Liver (tissue), 9 donors: Measurements from ENCODE around the gene ACER2. TPM values are rescaled to one million over a fixed set of nuclear protein-coding genes. Genes with fewer than 3 reads are reported as not detected.
"Not testable (repeated sequence)": the region's sequence is repeated elsewhere in the genome, so short reads cannot be mapped to it uniquely, and the experiment has no call there.

ENCODE experiments used
- DNase-seq: peaks from one replicate; pipeline ENCODE4 v3.0.0-alpha.2; 2017; ENCODE audit warnings: low spot score
- H3K27ac ChIP-seq, 2 donors: one replicate each; pipeline ENCODE4 v1.7.0; 2013; ENCODE audit warnings: inconsistent platforms in 2 of 2, low read length in 2 of 2, control low read depth in 1 of 2, low read depth in 1 of 2, mild to moderate bottlenecking in 1 of 2
- H3K27me3 ChIP-seq, 4 donors: one replicate each; pipeline versions ENCODE4 v1.6.1 to v1.7.0; 2013; ENCODE audit warnings: low read length in 3 of 4, inconsistent platforms in 1 of 4, mild to moderate bottlenecking in 1 of 4, moderate library complexity in 1 of 4; ENCODE audit not compliant: control insufficient read depth in 4 of 4, insufficient read depth in 4 of 4
- H3K36me3 ChIP-seq, 4 donors: one replicate each; pipeline versions ENCODE4 v1.6.1 to v1.7.0; 2013; ENCODE audit warnings: low read length in 3 of 4, mild to moderate bottlenecking in 3 of 4, low read depth in 1 of 4, moderate library complexity in 1 of 4; ENCODE audit not compliant: control insufficient read depth in 4 of 4, insufficient read depth in 3 of 4
- H3K4me1 ChIP-seq, 4 donors: one replicate each; pipeline versions ENCODE4 v1.6.1 to v1.7.0; 2013; ENCODE audit warnings: low read length in 3 of 4, mild to moderate bottlenecking in 3 of 4, moderate library complexity in 1 of 4; ENCODE audit not compliant: control insufficient read depth in 4 of 4, insufficient read depth in 4 of 4
- H3K4me3 ChIP-seq, 3 donors: one replicate each; pipeline versions ENCODE4 v1.6.1 to v1.7.0; 2013; ENCODE audit warnings: low read length in 3 of 3, control low read depth in 1 of 3, low read depth in 1 of 3, mild to moderate bottlenecking in 1 of 3
- H3K9ac ChIP-seq, 2 donors: one replicate each; pipeline ENCODE4 v1.7.0; 2013; ENCODE audit warnings: low read length in 2 of 2, mild to moderate bottlenecking in 2 of 2, moderate library complexity in 2 of 2, control low read depth in 1 of 2, low read depth in 1 of 2
- H3K9me3 ChIP-seq, 4 donors: one replicate each; pipeline versions ENCODE4 v1.6.1 to v1.7.0; 2013; ENCODE audit warnings: low read length in 3 of 4; ENCODE audit not compliant: control insufficient read depth in 4 of 4
- EGR1 ChIP-seq, 2 donors: IDR thresholded peaks; 2 replicates each; pipeline ENCODE4 v1.6.1; 2016 to 2018; ENCODE audit warnings: antibody characterized with exemption in 2 of 2, low read depth in 2 of 2
- FOXA1 ChIP-seq: IDR thresholded peaks from 2 replicates; pipeline ENCODE4 v1.6.1; 2016; ENCODE audit warnings: antibody characterized with exemption
- FOXA2 ChIP-seq: IDR thresholded peaks from 2 replicates; pipeline ENCODE4 v1.6.1; 2016; ENCODE audit warnings: antibody characterized with exemption
- GABPA ChIP-seq, 2 donors: IDR thresholded peaks in 1 of 2; conservative IDR thresholded peaks in 1 of 2; 2 replicates each; pipeline ENCODE4 v1.6.1; 2016; ENCODE audit warnings: antibody characterized with exemption in 2 of 2, mild to moderate bottlenecking in 1 of 2, moderate library complexity in 1 of 2
- HNF4A ChIP-seq, 2 donors: conservative IDR thresholded peaks; 2 replicates each; pipeline ENCODE4 v1.6.1; 2016; ENCODE audit warnings: antibody characterized with exemption in 2 of 2, mild to moderate bottlenecking in 2 of 2
- HNF4G ChIP-seq: IDR thresholded peaks from 2 replicates; pipeline ENCODE4 v1.6.1; 2016; ENCODE audit warnings: antibody characterized with exemption
- JUND ChIP-seq, 2 donors: IDR thresholded peaks; 2 replicates each; pipeline ENCODE4 v1.6.1; 2016; ENCODE audit warnings: antibody characterized with exemption in 2 of 2
- NR2F2 ChIP-seq: IDR thresholded peaks from 2 replicates; pipeline ENCODE4 v1.6.1; 2016; ENCODE audit warnings: antibody characterized with exemption
- RAD21 ChIP-seq, 2 donors: IDR thresholded peaks; 2 replicates each; pipeline ENCODE4 v1.6.1; 2016; ENCODE audit warnings: antibody characterized with exemption in 2 of 2, mild to moderate bottlenecking in 2 of 2
- RXRA ChIP-seq, 2 donors: IDR thresholded peaks; 2 replicates each; pipeline ENCODE4 v1.6.1; 2017 to 2018; ENCODE audit warnings: antibody characterized with exemption in 2 of 2, mild to moderate bottlenecking in 1 of 2
- SP1 ChIP-seq: IDR thresholded peaks from 2 replicates; pipeline ENCODE4 v1.6.1; 2018; ENCODE audit warnings: antibody characterized with exemption, mild to moderate bottlenecking
- TAF1 ChIP-seq: conservative IDR thresholded peaks from 2 replicates; pipeline ENCODE4 v1.6.1; 2016; ENCODE audit warnings: antibody characterized with exemption, mild to moderate bottlenecking
- YY1 ChIP-seq: IDR thresholded peaks from 2 replicates; pipeline ENCODE4 v1.6.1; 2016; ENCODE audit warnings: antibody characterized with exemption, mild to moderate bottlenecking
- WGBS: extraction: QIAGEN DNeasy Blood & Tissue Kit; methylation state at CpG from one replicate; pipeline ENCODE4 v1.1.7; 2013; 5-methylcytosine and 5-hydroxymethylcytosine counted together
- polyA plus RNA-seq, 2 donors: library from polyadenylated mRNA; stranded (reverse) in 1 of 2; unstranded in 1 of 2; fragments of 200-250 nt in 1 of 2; fragments of >200 nt in 1 of 2; fragmentation: Nextera tagmentation in 1 of 2; extraction: Ambion mirVana in 1 of 2; gene quantifications; one replicate each; pipeline versions ENCODE4 v1.2.1 to v1.2.3, GENCODE V29; 2013 to 2015
- total RNA-seq, 2 donors: library from RNA; depleted of rRNA; stranded (reverse); fragments of >200 nt; gene quantifications; one replicate each; pipeline ENCODE4 v1.2.3, GENCODE V29; 2014
- TF ChIP-seq, protein P1 (sequence below): fragments of 150-350 bp; IDR thresholded peaks from 2 replicates; pipeline ENCODE4 v1.5.1; 2017; ENCODE audit warnings: improper control_type of control experiment, low read depth, low read length; ENCODE audit not compliant: missing input control
- TF ChIP-seq, protein P2 (sequence below): IDR thresholded peaks from 2 replicates; pipeline ENCODE4 v1.6.1; 2016; ENCODE audit warnings: antibody characterized with exemption
- TF ChIP-seq, protein P3 (sequence below): IDR thresholded peaks from 2 replicates; pipeline ENCODE4 v1.6.1; 2016; ENCODE audit warnings: antibody characterized with exemption
- TF ChIP-seq, protein P4 (sequence below): IDR thresholded peaks from 2 replicates; pipeline ENCODE4 v1.6.1; 2016; ENCODE audit warnings: antibody characterized with exemption
- TF ChIP-seq, protein P5 (sequence below): IDR thresholded peaks from 2 replicates; pipeline ENCODE4 v1.6.1; 2016; ENCODE audit warnings: antibody characterized with exemption, mild to moderate bottlenecking
- donor health status: healthy.
- donor health status: healthy.
- donor health status: healthy.
- donor health status: healthy.
- donor health status: healthy.

Gene ACER2
- total and polyA plus RNA-seq, 4 donors, result 0.47 to 4.0 (median 1.9) TPM

DNA sequence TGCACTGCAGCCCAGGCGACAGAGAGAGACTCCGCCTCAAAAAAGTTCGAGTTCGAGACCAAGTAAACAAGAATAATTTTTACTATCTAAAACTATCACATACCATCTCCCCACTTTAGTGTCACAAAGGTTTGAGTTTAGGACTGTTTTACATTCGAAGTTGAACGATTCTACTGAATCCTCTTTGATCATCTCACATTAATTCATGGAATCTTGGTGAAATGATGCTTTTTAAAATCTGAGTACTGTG lies 28.1 kb upstream of the ACER2 start:
- H3K4me3 ChIP-seq, result peak overlapping the region; percentile 73 to 97 (median 88)
- no peak for DNase-seq
- H3K27ac ChIP-seq, result peak overlapping the region; percentile 76 to 79
- WGBS, result 35% methylated on average over 6 of the region's 6 CpGs
- no peaks in the 10 kb centered on the region for H3K27me3 ChIP-seq
- H3K9me3 ChIP-seq, result no peaks in the 10 kb centered on the region
- H3K36me3 ChIP-seq, result peaks cover 6 to 28% (median 24%) of the 10 kb centered on the region in 4 donors
- H3K9ac ChIP-seq, result peak overlapping the region; percentile 10 to 84
- peaks cover 5 to 26% (median 12%) of the 10 kb centered on the region in 4 donors for H3K4me1 ChIP-seq
- TF ChIP-seq EGR1 (IDR thresholded peaks at IDR 0.05; ENCODE audit: low read depth in 2 of 2) (no peak), HNF4G (no peak), JUND (IDR thresholded peaks at IDR 0.05) (no peak), GABPA (IDR thresholded peaks at IDR 0.05 in 1 of 2, conservative IDR thresholded peaks at IDR 0.05 in 1 of 2) (no peak), RAD21 (IDR thresholded peaks at IDR 0.05) (no peak), NR2F2 (no peak), SP1 (no peak), HNF4A (conservative IDR thresholded peaks at IDR 0.05) (no peak), FOXA1 (no peak), FOXA2 (no peak), YY1 (no peak), TAF1 (no peak), RXRA (IDR thresholded peaks at IDR 0.05) (no peak)
- TF ChIP-seq, protein P1, sequence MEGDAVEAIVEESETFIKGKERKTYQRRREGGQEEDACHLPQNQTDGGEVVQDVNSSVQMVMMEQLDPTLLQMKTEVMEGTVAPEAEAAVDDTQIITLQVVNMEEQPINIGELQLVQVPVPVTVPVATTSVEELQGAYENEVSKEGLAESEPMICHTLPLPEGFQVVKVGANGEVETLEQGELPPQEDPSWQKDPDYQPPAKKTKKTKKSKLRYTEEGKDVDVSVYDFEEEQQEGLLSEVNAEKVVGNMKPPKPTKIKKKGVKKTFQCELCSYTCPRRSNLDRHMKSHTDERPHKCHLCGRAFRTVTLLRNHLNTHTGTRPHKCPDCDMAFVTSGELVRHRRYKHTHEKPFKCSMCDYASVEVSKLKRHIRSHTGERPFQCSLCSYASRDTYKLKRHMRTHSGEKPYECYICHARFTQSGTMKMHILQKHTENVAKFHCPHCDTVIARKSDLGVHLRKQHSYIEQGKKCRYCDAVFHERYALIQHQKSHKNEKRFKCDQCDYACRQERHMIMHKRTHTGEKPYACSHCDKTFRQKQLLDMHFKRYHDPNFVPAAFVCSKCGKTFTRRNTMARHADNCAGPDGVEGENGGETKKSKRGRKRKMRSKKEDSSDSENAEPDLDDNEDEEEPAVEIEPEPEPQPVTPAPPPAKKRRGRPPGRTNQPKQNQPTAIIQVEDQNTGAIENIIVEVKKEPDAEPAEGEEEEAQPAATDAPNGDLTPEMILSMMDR, result no peak
- TF ChIP-seq, protein P2, sequence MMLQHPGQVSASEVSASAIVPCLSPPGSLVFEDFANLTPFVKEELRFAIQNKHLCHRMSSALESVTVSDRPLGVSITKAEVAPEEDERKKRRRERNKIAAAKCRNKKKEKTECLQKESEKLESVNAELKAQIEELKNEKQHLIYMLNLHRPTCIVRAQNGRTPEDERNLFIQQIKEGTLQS, result no peak
- TF ChIP-seq, protein P3, sequence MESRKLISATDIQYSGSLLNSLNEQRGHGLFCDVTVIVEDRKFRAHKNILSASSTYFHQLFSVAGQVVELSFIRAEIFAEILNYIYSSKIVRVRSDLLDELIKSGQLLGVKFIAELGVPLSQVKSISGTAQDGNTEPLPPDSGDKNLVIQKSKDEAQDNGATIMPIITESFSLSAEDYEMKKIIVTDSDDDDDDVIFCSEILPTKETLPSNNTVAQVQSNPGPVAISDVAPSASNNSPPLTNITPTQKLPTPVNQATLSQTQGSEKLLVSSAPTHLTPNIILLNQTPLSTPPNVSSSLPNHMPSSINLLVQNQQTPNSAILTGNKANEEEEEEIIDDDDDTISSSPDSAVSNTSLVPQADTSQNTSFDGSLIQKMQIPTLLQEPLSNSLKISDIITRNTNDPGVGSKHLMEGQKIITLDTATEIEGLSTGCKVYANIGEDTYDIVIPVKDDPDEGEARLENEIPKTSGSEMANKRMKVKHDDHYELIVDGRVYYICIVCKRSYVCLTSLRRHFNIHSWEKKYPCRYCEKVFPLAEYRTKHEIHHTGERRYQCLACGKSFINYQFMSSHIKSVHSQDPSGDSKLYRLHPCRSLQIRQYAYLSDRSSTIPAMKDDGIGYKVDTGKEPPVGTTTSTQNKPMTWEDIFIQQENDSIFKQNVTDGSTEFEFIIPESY, result no peak
- TF ChIP-seq, protein P4, sequence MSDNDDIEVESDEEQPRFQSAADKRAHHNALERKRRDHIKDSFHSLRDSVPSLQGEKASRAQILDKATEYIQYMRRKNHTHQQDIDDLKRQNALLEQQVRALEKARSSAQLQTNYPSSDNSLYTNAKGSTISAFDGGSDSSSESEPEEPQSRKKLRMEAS, result no peak
- TF ChIP-seq, protein P5, sequence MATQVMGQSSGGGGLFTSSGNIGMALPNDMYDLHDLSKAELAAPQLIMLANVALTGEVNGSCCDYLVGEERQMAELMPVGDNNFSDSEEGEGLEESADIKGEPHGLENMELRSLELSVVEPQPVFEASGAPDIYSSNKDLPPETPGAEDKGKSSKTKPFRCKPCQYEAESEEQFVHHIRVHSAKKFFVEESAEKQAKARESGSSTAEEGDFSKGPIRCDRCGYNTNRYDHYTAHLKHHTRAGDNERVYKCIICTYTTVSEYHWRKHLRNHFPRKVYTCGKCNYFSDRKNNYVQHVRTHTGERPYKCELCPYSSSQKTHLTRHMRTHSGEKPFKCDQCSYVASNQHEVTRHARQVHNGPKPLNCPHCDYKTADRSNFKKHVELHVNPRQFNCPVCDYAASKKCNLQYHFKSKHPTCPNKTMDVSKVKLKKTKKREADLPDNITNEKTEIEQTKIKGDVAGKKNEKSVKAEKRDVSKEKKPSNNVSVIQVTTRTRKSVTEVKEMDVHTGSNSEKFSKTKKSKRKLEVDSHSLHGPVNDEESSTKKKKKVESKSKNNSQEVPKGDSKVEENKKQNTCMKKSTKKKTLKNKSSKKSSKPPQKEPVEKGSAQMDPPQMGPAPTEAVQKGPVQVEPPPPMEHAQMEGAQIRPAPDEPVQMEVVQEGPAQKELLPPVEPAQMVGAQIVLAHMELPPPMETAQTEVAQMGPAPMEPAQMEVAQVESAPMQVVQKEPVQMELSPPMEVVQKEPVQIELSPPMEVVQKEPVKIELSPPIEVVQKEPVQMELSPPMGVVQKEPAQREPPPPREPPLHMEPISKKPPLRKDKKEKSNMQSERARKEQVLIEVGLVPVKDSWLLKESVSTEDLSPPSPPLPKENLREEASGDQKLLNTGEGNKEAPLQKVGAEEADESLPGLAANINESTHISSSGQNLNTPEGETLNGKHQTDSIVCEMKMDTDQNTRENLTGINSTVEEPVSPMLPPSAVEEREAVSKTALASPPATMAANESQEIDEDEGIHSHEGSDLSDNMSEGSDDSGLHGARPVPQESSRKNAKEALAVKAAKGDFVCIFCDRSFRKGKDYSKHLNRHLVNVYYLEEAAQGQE, result no peak

DNA sequence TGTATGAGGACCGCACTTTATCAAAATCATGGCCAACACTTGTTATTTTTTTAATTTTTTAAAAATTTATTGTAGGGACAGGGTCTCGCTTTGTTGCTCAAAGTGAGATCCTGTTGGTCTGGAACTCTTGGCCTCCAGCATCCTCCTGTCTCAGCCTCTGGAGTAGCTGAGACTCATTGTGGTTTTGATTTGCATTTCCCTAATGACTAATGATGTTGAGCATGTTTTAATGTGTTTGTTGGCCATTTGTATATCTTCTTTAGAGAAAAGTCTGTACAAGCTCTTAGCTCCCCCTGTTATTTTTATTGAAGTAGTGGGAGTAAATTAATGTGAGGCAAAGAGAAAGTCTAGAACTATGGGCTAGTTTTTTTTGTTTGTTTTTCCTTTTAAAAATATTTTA lies 27.2 kb upstream of the ACER2 start:
- H3K4me1 ChIP-seq, result peaks cover 5 to 26% (median 12%) of the 10 kb centered on the region in 4 donors
- TF ChIP-seq, protein P2, result no peak
- TF ChIP-seq HNF4G (no peak), TAF1 (no peak), NR2F2 (no peak), HNF4A (conservative IDR thresholded peaks at IDR 0.05) (no peak)
- DNase-seq, result no peak
- H3K9me3 ChIP-seq, result no peaks in the 10 kb centered on the region
- no peak overlapping the region for H3K4me3 ChIP-seq
- WGBS, result 98% methylated on average over 2 of the region's 2 CpGs
- H3K27me3 ChIP-seq, result no peaks in the 10 kb centered on the region
- H3K9ac ChIP-seq, result no peak overlapping the region
- no peak overlapping the region for H3K27ac ChIP-seq
- H3K36me3 ChIP-seq, result peaks cover 4 to 19% (median 15%) of the 10 kb centered on the region in 4 donors

DNA sequence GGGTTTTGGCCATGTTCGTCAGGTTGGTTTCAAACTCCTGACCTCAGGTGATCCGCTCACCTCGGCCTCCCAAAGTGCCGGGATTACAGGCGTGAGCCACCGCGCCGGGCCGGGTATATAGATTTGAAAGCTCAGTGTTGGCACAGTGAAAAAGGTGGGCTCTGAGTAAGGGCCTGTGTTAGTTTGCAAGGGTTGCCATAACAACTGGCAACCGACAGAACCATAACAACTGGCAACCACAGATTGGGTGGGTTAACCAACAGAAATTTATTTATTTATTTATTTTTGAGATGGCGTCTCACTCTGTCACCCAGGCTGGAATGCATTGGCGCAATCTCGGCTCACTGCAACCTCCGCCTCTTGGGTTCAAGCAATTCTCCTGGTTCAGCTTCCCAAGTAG lies 23.6 kb upstream of the ACER2 start:
- H3K4me1 ChIP-seq, H3K27me3 ChIP-seq, H3K4me3 ChIP-seq, H3K9ac ChIP-seq, DNase-seq, H3K36me3 ChIP-seq, H3K27ac ChIP-seq, H3K9me3 ChIP-seq: not testable (repeated sequence)
- 99% methylated on average over 14 of the region's 14 CpGs for WGBS
